ENCODE data around the gene HNRNPA1. TPM values are rescaled to one million over a fixed set of nuclear protein-coding genes. Genes with fewer than 3 reads are reported as not detected.

Gene HNRNPA1
- total RNA-seq, 1 donor from 2014 or later = 598 TPM

GRCh38 chr12:54265364-54265812, 15.1 kb upstream of the HNRNPA1 start:
- no peak overlapping the region for H3K4me3 ChIP-seq
- ATAC-seq (no peak), DNase-seq (no peak)
- TF ChIP-seq CTCF (IDR thresholded peaks at IDR 0.05) = no peak
- no peaks in the 10 kb centered on the region for H3K9me3 ChIP-seq
- intact Hi-C loops (cut with DNase I) = no loop called here
- no peaks in the 10 kb centered on the region for H3K36me3 ChIP-seq
- no peak overlapping the region for H3K27ac ChIP-seq
- peaks cover 19% of the 10 kb centered on the region for H3K4me1 ChIP-seq
- H3K27me3 ChIP-seq (ENCODE audit: low read depth) = no peaks in the 10 kb centered on the region

- intact Hi-C loops (cut with DNase I) = no loop called here
- H3K9me3 ChIP-seq = no peaks in the 10 kb centered on the region
- no peak overlapping the region for H3K27ac ChIP-seq
- DNase-seq (no peak), ATAC-seq (no peak)
- peaks cover 9% of the 10 kb centered on the region for H3K4me1 ChIP-seq
- TF ChIP-seq CTCF (IDR thresholded peaks at IDR 0.05) = no peak
- no peaks in the 10 kb centered on the region for H3K36me3 ChIP-seq
- H3K4me3 ChIP-seq = no peak overlapping the region
- no peaks in the 10 kb centered on the region for H3K27me3 ChIP-seq (ENCODE audit: low read depth)
These were observed 13.7 kb upstream of the HNRNPA1 start for GRCh38 chr12:54266852-54267251.

GRCh38 chr12:54270345-54270744, 10.2 kb upstream of the HNRNPA1 start:
- no peaks in the 10 kb centered on the region for H3K27me3 ChIP-seq (ENCODE audit: low read depth)
- H3K36me3 ChIP-seq = peaks cover 13% of the 10 kb centered on the region
- H3K4me3 ChIP-seq = no peak overlapping the region
- H3K4me1 ChIP-seq = no peaks in the 10 kb centered on the region
- no peaks in the 10 kb centered on the region for H3K9me3 ChIP-seq
- no peak for ATAC-seq
- intact Hi-C loops (cut with DNase I) = no loop called here
- no peak overlapping the region for H3K27ac ChIP-seq
- no peak for DNase-seq
- no peak for TF ChIP-seq CTCF (IDR thresholded peaks at IDR 0.05)

GRCh38 chr12:54272214-54272613, 8.3 kb upstream of the HNRNPA1 start:
- DNase-seq = no peak
- no peaks in the 10 kb centered on the region for H3K27me3 ChIP-seq (ENCODE audit: low read depth)
- ATAC-seq = no peak
- TF ChIP-seq CTCF (IDR thresholded peaks at IDR 0.05) = no peak
- H3K36me3 ChIP-seq = peaks cover 13% of the 10 kb centered on the region
- no peak overlapping the region for H3K4me3 ChIP-seq
- intact Hi-C loops (cut with DNase I) = no loop called here
- no peaks in the 10 kb centered on the region for H3K9me3 ChIP-seq
- H3K27ac ChIP-seq = no peak overlapping the region
- H3K4me1 ChIP-seq = peaks cover 4% of the 10 kb centered on the region

GRCh38 chr12:54273981-54274380, 6.5 kb upstream of the HNRNPA1 start:
- Histone ChIP-seq H3K27me3 (ENCODE audit: low read depth) (no peaks in the 10 kb centered on the region), H3K9me3 (no peaks in the 10 kb centered on the region), H3K27ac (no peak overlapping the region), H3K36me3 (peaks cover 13% of the 10 kb centered on the region), H3K4me3 (no peak overlapping the region), H3K4me1 (peaks cover 21% of the 10 kb centered on the region)
- no peak for TF ChIP-seq CTCF (IDR thresholded peaks at IDR 0.05)
- ATAC-seq (no peak), DNase-seq (no peak)
- intact Hi-C loops (cut with DNase I) = no loop called here

GRCh38 chr12:54276368-54276767, 4.2 kb upstream of the HNRNPA1 start:
- Histone ChIP-seq H3K4me1 (peaks cover 23% of the 10 kb centered on the region), H3K27ac (no peak overlapping the region), H3K4me3 (no peak overlapping the region), H3K27me3 (ENCODE audit: low read depth) (no peaks in the 10 kb centered on the region), H3K36me3 (peaks cover 15% of the 10 kb centered on the region), H3K9me3 (no peaks in the 10 kb centered on the region)
- intact Hi-C loops (cut with DNase I) = no loop called here
- ATAC-seq = no peak
- TF ChIP-seq CTCF (IDR thresholded peaks at IDR 0.05) = no peak
- DNase-seq = no peak

Measured in lower lobe of right lung (tissue), 2 donors.